ENCODE results near the gene ZNF311. TPM values are rescaled to one million over a fixed set of nuclear protein-coding genes. Genes with fewer than 3 reads are reported as not detected.

ZNF311 gene
- total RNA-seq, 1 donor from 2014 or later: 1.6 TPM

GRCh38 chr6:29025927-29026585 lies 20.9 kb upstream of the ZNF311 start:
- H3K4me1 Mint-ChIP-seq (ENCODE audit: unreplicated experiment): no peaks in the 10 kb centered on the region
- DNase-seq (ENCODE audit: low spot score): no peak
- no peak overlapping the region for H3K4me3 Mint-ChIP-seq (ENCODE audit: unreplicated experiment)
- no peaks in the 10 kb centered on the region for H3K9me3 Mint-ChIP-seq (ENCODE audit: unreplicated experiment)
- no peak for TF ChIP-seq CTCF (IDR thresholded peaks at IDR 0.05; ENCODE audit: unreplicated experiment)
- H3K27me3 Mint-ChIP-seq (ENCODE audit: unreplicated experiment): no peaks in the 10 kb centered on the region
- H3K27ac Mint-ChIP-seq (ENCODE audit: unreplicated experiment): no peak overlapping the region
- H3K36me3 Mint-ChIP-seq (ENCODE audit: low read depth, unreplicated experiment): no peaks in the 10 kb centered on the region

GRCh38 chr6:29021434-29021833 lies 16.3 kb upstream of the ZNF311 start:
- Mint-ChIP-seq H3K4me3 (ENCODE audit: unreplicated experiment) (no peak overlapping the region), H3K4me1 (ENCODE audit: unreplicated experiment) (no peaks in the 10 kb centered on the region), H3K27me3 (ENCODE audit: unreplicated experiment) (no peaks in the 10 kb centered on the region), H3K27ac (ENCODE audit: unreplicated experiment) (no peak overlapping the region), H3K9me3 (ENCODE audit: unreplicated experiment) (no peaks in the 10 kb centered on the region), H3K36me3 (ENCODE audit: low read depth, unreplicated experiment) (no peaks in the 10 kb centered on the region)
- no peak for TF ChIP-seq CTCF (IDR thresholded peaks at IDR 0.05; ENCODE audit: unreplicated experiment)
- no peak for DNase-seq (ENCODE audit: low spot score)

- Mint-ChIP-seq H3K4me1 (ENCODE audit: unreplicated experiment) (peaks cover 4% of the 10 kb centered on the region), H3K27me3 (ENCODE audit: unreplicated experiment) (no peaks in the 10 kb centered on the region), H3K36me3 (ENCODE audit: low read depth, unreplicated experiment) (no peaks in the 10 kb centered on the region), H3K27ac (ENCODE audit: unreplicated experiment) (no peak overlapping the region), H3K4me3 (ENCODE audit: unreplicated experiment) (no peak overlapping the region), H3K9me3 (ENCODE audit: unreplicated experiment) (no peaks in the 10 kb centered on the region)
- DNase-seq (ENCODE audit: low spot score): no peak
- TF ChIP-seq CTCF (IDR thresholded peaks at IDR 0.05; ENCODE audit: unreplicated experiment): no peak
These were observed 14.5 kb upstream of the ZNF311 start for GRCh38 chr6:29019629-29020028.

GRCh38 chr6:29017428-29017802 lies 12.3 kb upstream of the ZNF311 start:
- H3K27ac Mint-ChIP-seq (ENCODE audit: unreplicated experiment): no peak overlapping the region
- H3K4me1 Mint-ChIP-seq (ENCODE audit: unreplicated experiment): peaks cover 4% of the 10 kb centered on the region
- no peaks in the 10 kb centered on the region for H3K27me3 Mint-ChIP-seq (ENCODE audit: unreplicated experiment)
- H3K36me3 Mint-ChIP-seq (ENCODE audit: low read depth, unreplicated experiment): no peaks in the 10 kb centered on the region
- H3K9me3 Mint-ChIP-seq (ENCODE audit: unreplicated experiment): no peaks in the 10 kb centered on the region
- H3K4me3 Mint-ChIP-seq (ENCODE audit: unreplicated experiment): peak overlapping the region; percentile 95
- no peak for DNase-seq (ENCODE audit: low spot score)
- TF ChIP-seq CTCF (IDR thresholded peaks at IDR 0.05; ENCODE audit: unreplicated experiment): no peak

GRCh38 chr6:29016559-29017427 lies 11.7 kb upstream of the ZNF311 start:
- DNase-seq (ENCODE audit: low spot score): peak; percentile 84
- Mint-ChIP-seq H3K36me3 (ENCODE audit: low read depth, unreplicated experiment) (no peaks in the 10 kb centered on the region), H3K27me3 (ENCODE audit: unreplicated experiment) (no peaks in the 10 kb centered on the region), H3K27ac (ENCODE audit: unreplicated experiment) (peak overlapping the region; percentile 38), H3K4me1 (ENCODE audit: unreplicated experiment) (peaks cover 4% of the 10 kb centered on the region), H3K4me3 (ENCODE audit: unreplicated experiment) (peak overlapping the region; percentile 95), H3K9me3 (ENCODE audit: unreplicated experiment) (no peaks in the 10 kb centered on the region)
- peak; percentile 95 for TF ChIP-seq CTCF (IDR thresholded peaks at IDR 0.05; ENCODE audit: unreplicated experiment)

Measured in endothelial cell (in vitro differentiated cells).